Activated T-cell treated with anti-CD3 and anti-CD28 coated beads for 24 hours (primary cell): ENCODE results near the gene SS18L1.

Experiments
- DNase-seq: peaks from one replicate; pipeline ENCODE4 v3.0.0-alpha.2; 2020; ENCODE audit warnings: low read depth

SS18L1 gene

DNA sequence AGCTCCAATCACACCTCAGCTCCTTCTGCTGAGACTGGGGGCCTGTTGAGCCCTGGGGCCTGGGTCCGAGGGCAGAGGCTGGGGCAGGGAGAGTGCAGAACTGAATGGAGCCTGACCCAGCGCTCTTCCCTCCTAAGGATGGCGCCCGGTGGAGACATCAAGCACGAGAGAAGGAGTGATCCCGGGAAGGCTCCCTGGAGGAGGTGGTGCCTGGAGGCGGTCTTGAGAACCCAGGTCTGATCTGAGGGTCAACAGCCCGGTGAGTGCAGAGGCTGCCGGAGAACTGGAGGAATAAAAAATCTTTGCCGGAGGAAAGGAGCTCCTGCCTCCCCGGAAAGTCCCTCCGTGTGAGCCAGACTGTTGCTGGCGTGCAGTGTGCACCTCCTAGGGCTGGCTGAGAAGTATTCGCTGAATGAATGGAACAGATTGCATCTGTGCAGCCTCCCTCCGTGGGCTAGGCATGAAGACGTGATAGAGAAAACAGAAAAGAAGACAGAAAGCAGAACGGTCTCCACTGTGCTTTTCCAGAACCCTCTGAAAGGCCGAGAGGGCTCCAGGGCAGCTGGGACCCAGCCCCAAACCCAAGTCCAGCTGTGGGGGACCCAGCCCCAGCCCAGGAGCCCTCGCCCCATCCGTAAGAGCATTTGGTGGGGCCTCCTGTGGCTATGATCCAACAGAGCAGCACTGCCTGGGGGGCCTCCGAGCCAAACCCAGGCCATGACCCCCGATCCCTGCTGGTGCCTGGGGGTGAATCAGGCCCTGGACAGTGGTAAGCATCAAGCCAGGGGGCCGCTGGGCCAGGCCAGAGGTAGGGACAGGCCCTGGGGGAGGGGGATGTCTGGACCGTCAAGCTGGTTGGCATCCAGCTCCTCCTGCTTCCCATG, 83.4 kb downstream of the SS18L1 start:
- DNase-seq: no peak

GRCh38 chr20:62227591-62227976, 84.0 kb downstream of the SS18L1 start:
- DNase-seq: no peak

GRCh38 chr20:62227977-62228958, 84.7 kb downstream of the SS18L1 start:
- no peak for DNase-seq

DNA sequence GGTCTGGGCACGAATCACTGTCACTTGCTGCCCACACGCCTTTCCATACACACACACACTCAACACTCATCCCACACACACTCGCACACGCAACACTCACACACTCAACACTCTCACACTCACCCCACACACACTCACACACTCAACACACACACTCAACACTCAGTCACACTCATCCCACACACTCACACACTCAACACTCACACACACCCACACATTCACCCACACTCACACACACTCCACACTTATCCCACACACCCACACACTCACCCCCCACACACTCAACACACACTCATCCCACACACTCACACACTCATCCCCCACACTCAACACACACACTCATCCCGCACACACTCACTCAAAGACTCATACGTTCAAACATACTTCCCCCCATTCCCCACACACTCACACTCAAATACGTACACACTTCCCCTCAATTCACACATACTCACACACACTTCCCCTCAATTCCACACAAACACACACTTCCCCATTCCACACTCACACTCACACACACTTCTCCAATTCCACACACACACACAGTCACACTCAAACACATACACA, 85.5 kb downstream of the SS18L1 start:
- DNase-seq: no peak

DNA sequence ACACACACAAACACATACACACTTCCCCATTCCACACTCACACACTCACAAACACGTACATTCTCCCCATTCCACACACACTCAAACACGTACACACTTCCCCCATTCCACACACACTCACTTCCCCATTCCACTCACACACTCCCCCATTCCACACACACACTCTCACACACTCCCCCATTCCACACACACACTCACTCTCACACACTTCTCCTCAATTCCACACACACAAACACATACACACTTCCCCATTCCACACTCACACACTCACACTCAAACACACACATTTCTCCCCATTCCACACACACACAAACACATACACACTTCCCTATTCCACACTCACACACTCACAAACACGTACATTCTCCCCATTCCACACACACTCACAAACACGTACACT, 86.1 kb downstream of the SS18L1 start:
- DNase-seq: no peak

- DNase-seq: no peak
Observed at GRCh38 chr20:62230276-62230675, 86.7 kb downstream of the SS18L1 start.

GRCh38 chr20:62230696-62231095, 87.1 kb downstream of the SS18L1 start:
- DNase-seq: no peak

DNA sequence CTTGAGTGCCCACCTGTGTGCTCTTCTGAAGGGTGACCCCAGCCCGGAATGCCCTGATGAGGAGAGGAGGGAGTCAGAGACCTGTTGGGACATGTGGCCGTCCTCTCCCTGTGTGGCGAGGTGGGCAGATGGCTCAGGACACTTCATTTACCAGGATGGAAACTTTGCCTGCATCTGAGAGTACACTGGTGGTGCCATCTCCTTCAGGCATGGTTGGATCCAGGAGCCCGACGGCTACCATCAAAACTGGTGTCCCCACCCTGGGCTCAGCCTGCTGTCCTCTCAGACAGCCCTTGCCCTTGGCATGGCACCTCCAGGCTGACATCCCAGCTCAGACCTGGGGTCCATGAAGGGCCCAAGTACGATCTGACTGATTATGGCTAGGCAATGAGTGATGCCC, 87.7 kb downstream of the SS18L1 start:
- DNase-seq: no peak
